Epithelial cell of esophagus (primary cell): ENCODE measurements around the gene RGS14.
"Not testable (repeated sequence)": the region's sequence is repeated elsewhere in the genome, so short reads cannot be mapped to it uniquely, and the experiment has no call there.

Experiments
- DNase-seq: peaks from one replicate; pipeline ENCODE4 v3.0.0; 2010; ENCODE audit warnings: low read depth
- H3K4me3 ChIP-seq: 2 replicates; pipeline ENCODE4 v1.5.1; 2011; ENCODE audit warnings: mild to moderate bottlenecking, low read length, control low read depth
- CTCF ChIP-seq: IDR thresholded peaks from 2 replicates; pipeline ENCODE4 v1.5.1; 2011; ENCODE audit warnings: low read depth, mild to moderate bottlenecking, low read length, control low read depth, inconsistent platforms; ENCODE audit not compliant: insufficient read depth; ENCODE audit errors: missing control alignments

RGS14 gene

GRCh38 chr5:177371120-177372033 lies 13.7 kb downstream of the RGS14 start:
- no peak for TF ChIP-seq CTCF
- peak overlapping the region; percentile 55 for H3K4me3 ChIP-seq
- no peak for DNase-seq

- DNase-seq = no peak
- TF ChIP-seq CTCF = no peak
- no peak overlapping the region for H3K4me3 ChIP-seq
Observed at GRCh38 chr5:177372034-177372896, 14.5 kb downstream of the RGS14 start.

GRCh38 chr5:177372910-177373309 lies 15.2 kb downstream of the RGS14 start:
- no peak for TF ChIP-seq CTCF
- H3K4me3 ChIP-seq = no peak overlapping the region
- DNase-seq = no peak

- no peak overlapping the region for H3K4me3 ChIP-seq
- no peak for TF ChIP-seq CTCF
- DNase-seq = peak; percentile 40
Observed at GRCh38 chr5:177373806-177374205, 16.1 kb downstream of the RGS14 start.

- TF ChIP-seq CTCF = no peak
- peak; percentile 68 for DNase-seq
- no peak overlapping the region for H3K4me3 ChIP-seq
Observed at GRCh38 chr5:177374211-177374610, 16.5 kb downstream of the RGS14 start.

- not testable (repeated sequence) for DNase-seq, H3K4me3 ChIP-seq
Observed at GRCh38 chr5:177375516-177375915, 17.8 kb downstream of the RGS14 start.

- no peak for DNase-seq
- H3K4me3 ChIP-seq = no peak overlapping the region
- no peak for TF ChIP-seq CTCF
Observed at GRCh38 chr5:177376107-177376506, 18.4 kb downstream of the RGS14 start.
